ENCODE measurements around the gene SCARB1. TPM values are rescaled to one million over a fixed set of nuclear protein-coding genes. Genes with fewer than 3 reads are reported as not detected.

SCARB1 gene
- total RNA-seq, 1 donor from 2014 or later = 4.3 TPM

- Histone ChIP-seq H3F3A (ENCODE audit: low read depth) (no peaks in the 10 kb centered on the region), H3K9me3 (ENCODE audit: low read depth) (no peaks in the 10 kb centered on the region), H3K27me3 (no peaks in the 10 kb centered on the region), H3K27ac (no peak overlapping the region), H2AFZ (replicated peaks) (no peak overlapping the region), H3K4me1 (no peaks in the 10 kb centered on the region), H3K4me3 (no peak overlapping the region), H3K79me2 (ENCODE audit: low read depth) (no peaks in the 10 kb centered on the region), H4K20me1 (ENCODE audit: low read depth) (no peaks in the 10 kb centered on the region), H3K4me2 (no peak overlapping the region), H3K36me3 (no peaks in the 10 kb centered on the region), H3K9ac (no peak overlapping the region)
- peaks cover 32% of the 10 kb centered on the region for H3K4me1 Mint-ChIP-seq
- no peak for DNase-seq (ENCODE audit: low spot score)
- H3K27me3 Mint-ChIP-seq (ENCODE audit: insufficient read depth, low read depth) = peaks cover 46% of the 10 kb centered on the region
- H3K27ac Mint-ChIP-seq = no peak overlapping the region
- TF ChIP-seq, protein P1, sequence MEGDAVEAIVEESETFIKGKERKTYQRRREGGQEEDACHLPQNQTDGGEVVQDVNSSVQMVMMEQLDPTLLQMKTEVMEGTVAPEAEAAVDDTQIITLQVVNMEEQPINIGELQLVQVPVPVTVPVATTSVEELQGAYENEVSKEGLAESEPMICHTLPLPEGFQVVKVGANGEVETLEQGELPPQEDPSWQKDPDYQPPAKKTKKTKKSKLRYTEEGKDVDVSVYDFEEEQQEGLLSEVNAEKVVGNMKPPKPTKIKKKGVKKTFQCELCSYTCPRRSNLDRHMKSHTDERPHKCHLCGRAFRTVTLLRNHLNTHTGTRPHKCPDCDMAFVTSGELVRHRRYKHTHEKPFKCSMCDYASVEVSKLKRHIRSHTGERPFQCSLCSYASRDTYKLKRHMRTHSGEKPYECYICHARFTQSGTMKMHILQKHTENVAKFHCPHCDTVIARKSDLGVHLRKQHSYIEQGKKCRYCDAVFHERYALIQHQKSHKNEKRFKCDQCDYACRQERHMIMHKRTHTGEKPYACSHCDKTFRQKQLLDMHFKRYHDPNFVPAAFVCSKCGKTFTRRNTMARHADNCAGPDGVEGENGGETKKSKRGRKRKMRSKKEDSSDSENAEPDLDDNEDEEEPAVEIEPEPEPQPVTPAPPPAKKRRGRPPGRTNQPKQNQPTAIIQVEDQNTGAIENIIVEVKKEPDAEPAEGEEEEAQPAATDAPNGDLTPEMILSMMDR (IDR thresholded peaks at IDR 0.05) = no peak
- no peak for TF ChIP-seq EZH2 (IDR thresholded peaks at IDR 0.05)
- no peaks in the 10 kb centered on the region for H3K36me3 Mint-ChIP-seq
- H3K4me3 Mint-ChIP-seq = no peak overlapping the region
- peaks cover 24% of the 10 kb centered on the region for H3K9me3 Mint-ChIP-seq
Observed at GRCh38 chr12:124762791-124763593, 100.7 kb downstream of the SCARB1 start.

DNA sequence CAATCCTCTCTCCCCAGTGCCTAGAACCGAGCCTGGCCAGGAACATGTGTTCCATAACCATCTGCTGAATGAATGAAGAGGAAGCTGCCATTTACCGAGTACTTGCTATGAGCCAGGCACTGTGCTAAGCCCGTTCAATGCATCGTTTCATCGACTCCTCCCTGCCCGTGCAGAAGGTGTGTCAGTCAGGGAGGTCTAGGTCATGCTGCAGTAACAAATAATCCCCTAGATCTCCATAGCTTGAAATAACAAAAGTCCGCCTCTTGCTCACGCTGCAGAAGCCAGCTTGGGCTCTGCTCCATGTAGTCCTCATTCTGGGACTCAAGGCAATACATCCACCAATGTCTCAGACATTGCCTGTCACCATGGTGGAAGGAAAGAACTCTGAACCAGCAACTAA, 101.3 kb downstream of the SCARB1 start:
- Histone ChIP-seq H2AFZ (replicated peaks) (no peak overlapping the region), H3K36me3 (no peaks in the 10 kb centered on the region), H3K9ac (no peak overlapping the region), H3K4me2 (no peak overlapping the region), H3K79me2 (ENCODE audit: low read depth) (no peaks in the 10 kb centered on the region), H3K27me3 (no peaks in the 10 kb centered on the region), H3K4me3 (no peak overlapping the region), H3K9me3 (ENCODE audit: low read depth) (no peaks in the 10 kb centered on the region), H3K27ac (no peak overlapping the region), H4K20me1 (ENCODE audit: low read depth) (no peaks in the 10 kb centered on the region), H3K4me1 (no peaks in the 10 kb centered on the region), H3F3A (ENCODE audit: low read depth) (no peaks in the 10 kb centered on the region)
- H3K4me3 Mint-ChIP-seq = no peak overlapping the region
- peaks cover 24% of the 10 kb centered on the region for H3K9me3 Mint-ChIP-seq
- H3K27me3 Mint-ChIP-seq (ENCODE audit: insufficient read depth, low read depth) = peaks cover 46% of the 10 kb centered on the region
- TF ChIP-seq, protein P1 (IDR thresholded peaks at IDR 0.05) = no peak
- TF ChIP-seq EZH2phosphoT487 (IDR thresholded peaks at IDR 0.05) (no peak), EZH2 (IDR thresholded peaks at IDR 0.05) (no peak)
- DNase-seq (ENCODE audit: low spot score) = no peak
- H3K27ac Mint-ChIP-seq = no peak overlapping the region
- no peaks in the 10 kb centered on the region for H3K36me3 Mint-ChIP-seq
- peaks cover 35% of the 10 kb centered on the region for H3K4me1 Mint-ChIP-seq

- Mint-ChIP-seq H3K4me3 (no peak overlapping the region), H3K4me1 (peaks cover 30% of the 10 kb centered on the region), H3K27me3 (ENCODE audit: insufficient read depth, low read depth) (peaks cover 46% of the 10 kb centered on the region), H3K36me3 (no peaks in the 10 kb centered on the region), H3K9me3 (peaks cover 29% of the 10 kb centered on the region), H3K27ac (no peak overlapping the region)
- H3K9me3 ChIP-seq (ENCODE audit: low read depth) = no peaks in the 10 kb centered on the region
- no peak for TF ChIP-seq EZH2phosphoT487 (IDR thresholded peaks at IDR 0.05)
- TF ChIP-seq, protein P1 (IDR thresholded peaks at IDR 0.05) = no peak
- no peak for TF ChIP-seq EZH2 (IDR thresholded peaks at IDR 0.05)
- DNase-seq (ENCODE audit: low spot score) = no peak
- no peak overlapping the region for H3K27ac ChIP-seq
- H4K20me1 ChIP-seq (ENCODE audit: low read depth) = no peaks in the 10 kb centered on the region
- H3K4me3 ChIP-seq = no peak overlapping the region
- no peak overlapping the region for H3K9ac ChIP-seq
- no peaks in the 10 kb centered on the region for H3K79me2 ChIP-seq (ENCODE audit: low read depth)
- no peak overlapping the region for H3K4me2 ChIP-seq
- no peaks in the 10 kb centered on the region for H3F3A ChIP-seq (ENCODE audit: low read depth)
- no peaks in the 10 kb centered on the region for H3K4me1 ChIP-seq
- H3K36me3 ChIP-seq = no peaks in the 10 kb centered on the region
- no peak overlapping the region for H2AFZ ChIP-seq (replicated peaks)
- H3K27me3 ChIP-seq = no peaks in the 10 kb centered on the region
Observed at GRCh38 chr12:124761871-124762270, 101.8 kb downstream of the SCARB1 start.

Measured in neural progenitor cell (in vitro differentiated cells).